GM19025 (cell line): Measurements from ENCODE around the gene SUCNR1.
"Not testable (repeated sequence)": the region's sequence is repeated elsewhere in the genome, so short reads cannot be mapped to it uniquely, and the experiment has no call there.

ENCODE experiments used
- ATAC-seq: cut with Tn5 transposase; IDR thresholded peaks from one replicate; pipeline ENCODE4 v1.9.1; 2021; ENCODE audit warnings: mild to moderate bottlenecking, low read depth, moderate library complexity; ENCODE audit not compliant: unreplicated experiment

Gene SUCNR1

DNA sequence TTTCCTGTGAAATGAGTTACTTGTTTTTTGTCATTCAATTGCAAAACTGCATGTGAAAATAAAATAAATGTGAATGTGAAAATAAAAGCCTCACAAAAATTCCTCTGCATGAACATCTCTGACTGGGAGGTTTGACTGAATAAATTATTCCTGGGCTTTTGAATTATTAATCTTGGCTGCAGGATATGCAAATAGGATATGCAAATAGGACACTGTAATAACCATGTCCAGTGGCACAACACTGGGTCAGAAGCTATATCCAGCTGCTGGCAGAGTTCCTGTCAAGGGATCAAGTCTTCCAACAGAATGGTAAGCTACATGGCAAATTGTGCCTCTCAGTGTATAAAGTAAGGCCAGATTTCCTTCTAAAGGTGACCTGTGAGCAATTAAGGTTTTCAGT is at the start of gene SUCNR1:
Gene SUCNR1, plus strand, starts transcription at position 246 of the 400 bp plus-strand sequence. CDS start 6,250 bp downstream, outside the sequence.
- no peak for ATAC-seq

DNA sequence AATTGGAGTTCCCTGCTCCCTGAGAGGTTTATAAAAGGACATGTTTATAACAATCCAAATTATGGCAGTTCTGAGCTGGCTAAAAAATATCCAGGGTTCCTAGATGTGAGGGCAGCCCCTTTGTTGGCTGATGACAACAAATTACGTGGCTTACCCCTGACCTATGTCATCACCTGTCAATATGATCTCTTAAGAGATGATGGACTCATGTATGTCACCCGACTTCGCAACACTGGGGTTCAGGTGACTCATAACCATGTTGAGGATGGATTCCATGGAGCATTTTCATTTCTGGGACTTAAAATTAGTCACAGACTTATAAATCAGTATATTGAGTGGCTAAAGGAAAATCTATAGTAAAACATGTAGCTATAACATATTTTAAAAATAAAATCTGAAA is 45.6 kb upstream of the SUCNR1 start:
- ATAC-seq, result no peak

DNA sequence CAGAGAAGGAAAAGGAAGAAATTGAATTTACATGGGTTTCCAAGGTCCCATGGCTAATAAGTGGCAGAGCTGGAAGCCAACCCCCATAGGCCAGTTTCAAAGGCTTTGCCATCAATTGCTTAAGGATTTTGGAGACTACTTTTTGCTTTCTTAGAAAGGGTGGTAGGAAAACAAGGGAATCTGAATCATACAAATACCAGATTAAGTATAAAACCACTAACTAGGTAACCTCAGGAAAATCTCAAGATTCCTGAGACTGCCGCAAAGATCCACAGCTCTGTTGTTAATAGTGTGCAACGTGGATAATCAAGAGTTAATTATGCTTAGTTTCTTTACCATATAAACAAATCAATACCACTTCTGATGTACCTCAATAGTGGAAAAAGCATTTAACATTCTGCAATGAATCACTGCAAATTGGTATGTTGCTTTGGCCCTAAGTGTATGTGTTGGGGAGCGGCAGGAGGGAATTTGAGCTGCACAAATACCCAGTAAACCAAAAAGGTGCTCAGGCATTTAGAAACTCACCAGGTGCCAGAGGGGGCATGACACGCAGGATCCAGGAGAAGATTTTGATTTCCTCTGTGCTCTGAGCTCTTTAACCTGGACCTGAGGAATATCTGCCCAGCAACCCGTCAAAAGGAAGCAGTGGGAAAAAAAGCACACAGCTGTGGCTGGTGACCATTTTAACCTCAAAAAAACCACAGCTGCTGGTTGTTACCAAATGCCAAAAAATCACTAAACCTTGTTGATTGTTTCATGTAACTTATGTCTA is 37.5 kb upstream of the SUCNR1 start:
- ATAC-seq, result no peak

DNA sequence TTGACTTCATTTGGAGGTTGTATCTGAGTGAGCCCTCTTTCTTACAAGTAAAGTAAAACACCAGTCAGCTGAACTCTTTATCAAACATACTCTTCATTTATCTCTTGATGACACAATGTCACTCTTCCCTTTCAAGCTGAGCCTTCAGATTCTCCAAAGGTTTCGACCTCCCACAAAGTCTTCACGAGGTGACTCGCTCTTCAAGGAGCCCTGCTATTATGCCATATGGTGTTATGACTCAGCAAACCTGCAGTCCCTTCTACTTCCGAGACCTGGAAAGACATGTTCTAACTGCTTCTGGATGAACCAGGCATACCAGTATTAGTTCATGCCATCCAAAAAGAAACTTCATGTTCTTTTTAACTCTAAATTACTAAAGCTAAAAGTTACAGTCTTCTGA is 36.4 kb upstream of the SUCNR1 start:
- no peak for ATAC-seq

DNA sequence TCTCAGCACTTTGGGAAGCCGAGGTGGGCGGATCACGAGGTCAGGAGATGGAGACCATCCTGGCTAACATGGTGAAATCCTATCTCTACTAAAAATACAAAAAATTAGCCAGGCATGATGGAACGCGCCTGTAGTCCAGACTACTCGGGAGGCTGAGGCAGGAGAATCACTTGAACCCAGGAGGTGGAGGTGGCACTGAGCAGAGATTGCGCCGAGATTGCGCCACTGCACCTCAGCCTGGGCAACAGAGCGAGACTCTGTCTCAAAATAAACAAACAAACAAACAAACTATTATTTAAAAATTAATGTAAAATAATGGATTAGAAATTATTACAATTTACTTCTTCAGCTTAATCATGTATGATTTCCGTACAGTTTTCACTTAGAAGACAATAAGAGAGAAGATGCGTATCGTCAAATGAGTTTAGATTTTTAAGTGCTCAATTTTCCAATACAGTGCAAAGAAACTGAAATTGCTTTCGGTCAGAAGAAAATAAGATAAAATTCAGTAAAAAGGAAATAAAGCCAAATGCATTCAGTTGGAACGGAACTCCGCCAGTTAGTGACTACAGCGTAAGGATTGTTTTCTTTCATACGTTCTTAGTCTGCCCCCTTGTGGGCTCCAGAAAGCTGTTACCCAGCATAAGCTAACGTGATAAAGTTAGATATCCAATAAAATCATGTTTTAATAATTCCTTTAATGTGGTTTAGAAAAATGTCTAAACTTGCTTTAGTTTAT is 34.7 kb upstream of the SUCNR1 start:
- ATAC-seq, result peak; percentile 70

DNA sequence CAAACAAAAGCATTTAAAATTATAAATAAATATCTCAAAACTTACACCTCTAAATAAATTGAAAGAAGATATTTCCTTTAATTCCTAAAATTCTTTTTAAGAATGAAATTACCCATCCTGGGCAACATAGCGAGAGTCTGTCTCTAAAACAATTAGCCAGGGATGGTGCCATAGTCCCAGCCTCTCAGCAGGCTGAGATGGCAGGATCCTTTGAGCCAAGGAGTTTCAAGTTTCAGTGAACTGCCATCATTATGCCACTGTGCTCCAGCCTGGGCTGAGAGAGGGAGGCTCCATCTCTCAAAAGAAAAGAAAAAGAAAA is 34.2 kb upstream of the SUCNR1 start:
- no peak for ATAC-seq

DNA sequence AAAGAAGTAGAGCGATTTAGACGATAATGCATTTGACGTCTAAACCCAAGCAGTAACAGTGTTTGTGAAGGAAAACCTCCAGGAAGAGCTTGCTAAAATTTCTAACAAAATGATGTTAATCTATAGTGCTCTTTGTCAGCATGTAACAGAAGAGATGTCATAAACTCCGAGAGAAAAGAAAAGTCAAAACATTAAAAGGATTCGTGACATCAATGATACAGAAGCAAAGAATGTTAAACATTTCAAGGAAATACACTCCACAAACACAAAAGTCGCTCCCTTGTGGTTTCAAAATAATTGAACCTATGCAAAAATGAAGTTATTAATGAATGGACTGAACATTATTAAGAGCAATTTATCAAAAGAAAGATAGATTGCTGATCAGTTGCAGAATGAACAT is 31.6 kb upstream of the SUCNR1 start:
- no peak for ATAC-seq

DNA sequence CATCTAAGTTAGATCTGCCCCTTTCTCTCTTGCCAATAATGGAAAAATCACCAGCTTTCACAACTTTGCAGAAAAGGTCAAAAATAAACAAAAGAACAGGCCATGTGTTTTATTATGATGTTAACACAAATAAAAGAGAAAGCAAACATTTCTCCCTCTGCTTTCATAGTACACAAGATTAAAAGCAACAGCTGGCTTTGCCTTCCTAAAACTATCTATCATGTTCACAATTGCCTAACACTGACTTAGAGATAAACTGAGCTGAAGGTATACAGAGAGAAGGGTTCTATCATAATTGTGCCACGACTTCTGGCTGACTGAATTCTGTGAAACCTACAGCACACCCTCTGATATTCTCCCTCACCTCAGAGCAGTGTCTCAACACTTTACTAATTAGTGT is 30.2 kb upstream of the SUCNR1 start:
- ATAC-seq, result no peak

GRCh38 chr3:151845306-151845905 is 28.0 kb upstream of the SUCNR1 start:
- ATAC-seq, result no peak

GRCh38 chr3:151850065-151850464 is 23.4 kb upstream of the SUCNR1 start:
- ATAC-seq, result not testable (repeated sequence)

DNA sequence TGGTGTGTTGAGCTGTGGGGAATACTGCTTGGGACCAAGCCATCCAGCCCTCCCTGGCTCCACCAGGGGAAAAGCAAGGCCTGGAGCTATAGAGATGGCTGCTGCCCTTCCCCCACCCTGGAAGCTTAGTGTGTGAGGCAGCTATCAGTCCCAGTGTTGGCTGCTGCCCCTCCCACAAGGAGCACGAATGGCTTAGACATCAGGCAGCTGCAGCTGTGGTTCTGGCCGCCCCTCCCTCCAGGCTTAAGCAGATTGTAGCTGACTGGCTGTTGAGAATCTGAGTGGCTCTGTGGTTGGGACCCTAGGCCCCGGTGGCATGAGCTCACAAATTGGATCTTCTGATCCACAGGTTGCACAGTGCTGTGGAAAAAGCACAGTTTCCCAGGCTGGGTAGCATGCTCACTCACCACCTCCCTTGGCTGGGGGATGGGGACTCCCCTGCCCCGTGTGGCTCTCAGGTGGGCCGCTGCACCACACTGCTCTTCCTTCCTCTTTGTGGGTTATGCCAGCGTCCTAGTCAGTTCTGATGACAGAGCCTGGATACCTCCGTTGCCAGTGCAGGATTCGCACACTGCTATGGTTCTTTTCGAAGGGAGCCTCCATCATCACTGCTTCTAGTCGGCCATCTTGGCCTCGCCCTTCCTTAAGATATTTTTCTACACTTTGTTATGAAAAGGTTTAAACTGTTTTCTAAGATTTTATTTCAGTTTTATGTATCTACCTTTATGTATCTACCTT is 21.2 kb upstream of the SUCNR1 start:
- no peak for ATAC-seq

DNA sequence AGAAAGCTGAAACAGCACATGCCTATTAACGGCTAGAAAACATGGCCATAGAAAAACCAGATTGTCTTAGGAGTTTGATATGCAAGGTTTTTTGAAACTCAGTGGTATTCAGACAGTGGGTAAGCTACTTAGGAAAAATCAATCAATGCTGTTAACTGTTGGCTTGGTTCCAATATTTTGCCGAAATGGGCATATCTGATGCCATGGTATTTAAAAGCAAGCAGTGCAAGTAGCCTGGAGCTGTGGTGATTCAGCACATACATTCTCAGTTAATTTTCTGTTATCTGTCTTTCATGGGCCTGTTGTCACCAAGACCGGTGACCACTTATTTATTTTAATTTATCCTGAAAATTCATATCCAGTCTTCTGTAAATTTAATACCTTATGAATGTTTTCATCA is 17.3 kb upstream of the SUCNR1 start:
- ATAC-seq, result no peak

GRCh38 chr3:151856641-151857040 is 16.8 kb upstream of the SUCNR1 start:
- no peak for ATAC-seq

- no peak for ATAC-seq
Measured at GRCh38 chr3:151859233-151859673, 14.2 kb upstream of the SUCNR1 start.

DNA sequence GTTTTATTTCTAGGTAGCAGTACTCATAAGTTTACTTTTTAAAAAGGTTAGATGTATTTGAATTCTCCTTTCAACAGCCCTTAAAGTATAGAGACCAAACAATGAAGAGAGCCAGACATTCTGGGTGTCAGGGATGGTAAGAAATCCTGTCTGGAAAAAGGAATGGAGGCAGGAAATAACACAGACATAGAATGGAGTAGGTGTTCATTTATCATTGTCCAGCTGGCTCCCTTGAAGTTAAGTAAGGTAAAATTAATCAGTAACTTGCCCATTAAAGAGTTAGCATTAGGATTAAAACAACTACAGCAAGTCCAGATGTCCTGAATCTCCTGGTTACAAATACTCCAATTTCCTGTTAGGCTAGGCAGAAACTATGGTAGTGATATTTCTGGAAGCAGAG is 13.5 kb upstream of the SUCNR1 start:
- ATAC-seq, result no peak

- no peak for ATAC-seq
Measured at GRCh38 chr3:151863611-151864010, 9.8 kb upstream of the SUCNR1 start.

DNA sequence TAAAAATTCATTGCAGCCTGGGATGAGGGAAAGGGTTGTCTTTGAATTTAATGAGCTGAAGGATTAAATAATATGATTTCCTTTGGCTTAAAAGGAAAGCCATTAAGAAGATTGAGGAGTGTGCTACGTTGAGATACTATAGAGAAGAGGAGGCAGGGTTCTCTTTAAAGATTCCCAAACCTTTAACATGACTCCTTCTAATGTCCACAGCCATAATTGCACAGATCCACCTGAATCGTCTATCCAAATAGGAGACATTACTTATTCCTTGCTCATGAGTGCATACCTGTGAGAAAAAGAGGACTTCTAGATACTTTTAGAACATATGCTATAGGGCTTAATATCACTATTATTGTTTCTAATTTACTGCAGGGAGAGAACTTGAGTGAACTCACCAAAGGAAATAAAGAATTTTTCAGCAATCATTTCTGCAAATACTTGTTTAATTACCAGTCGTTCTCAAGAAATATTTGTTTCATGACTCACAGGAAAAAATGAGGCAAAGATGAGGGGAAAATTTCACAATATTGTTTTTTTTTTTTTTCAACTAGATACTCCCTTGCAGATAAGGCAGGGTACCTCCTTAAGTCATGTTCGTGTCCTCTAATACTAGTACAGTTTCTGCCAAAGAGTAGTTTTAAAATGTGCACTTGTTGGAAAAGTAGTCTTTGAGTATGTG is 8.9 kb upstream of the SUCNR1 start:
- ATAC-seq, result no peak

DNA sequence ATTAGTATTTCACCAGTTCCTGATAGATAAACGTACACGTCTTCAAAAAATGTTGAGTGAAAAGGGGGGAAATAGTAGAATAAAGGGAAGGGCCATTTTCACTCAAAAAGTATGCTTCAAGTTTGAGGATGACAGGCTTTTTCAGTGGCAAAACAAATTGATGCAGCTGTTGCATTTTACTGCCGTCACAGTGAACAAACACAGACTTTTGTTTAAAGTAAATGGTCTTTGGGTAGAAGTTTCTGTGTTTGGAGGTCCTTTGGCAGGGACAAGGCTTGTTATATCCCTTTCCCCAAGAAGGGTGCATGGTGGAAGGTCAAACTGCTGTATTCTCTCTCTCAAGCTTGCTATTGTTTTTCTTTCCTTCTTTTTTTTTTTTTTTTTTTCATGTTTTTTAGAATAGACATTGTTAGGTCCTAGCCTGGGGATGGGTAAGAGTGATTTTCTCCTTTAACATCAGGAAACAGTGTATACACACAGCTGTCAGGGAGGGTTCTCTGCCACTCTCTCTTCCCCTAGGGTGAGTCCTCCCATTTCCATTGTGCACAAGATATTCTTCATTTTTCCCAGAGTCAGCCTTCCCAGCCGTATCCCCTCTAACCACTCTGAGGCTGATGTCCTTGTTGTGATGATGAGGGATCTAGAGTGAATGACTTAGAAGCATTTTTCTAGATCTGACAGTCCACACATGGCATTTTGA is 6.6 kb upstream of the SUCNR1 start:
- ATAC-seq, result no peak

DNA sequence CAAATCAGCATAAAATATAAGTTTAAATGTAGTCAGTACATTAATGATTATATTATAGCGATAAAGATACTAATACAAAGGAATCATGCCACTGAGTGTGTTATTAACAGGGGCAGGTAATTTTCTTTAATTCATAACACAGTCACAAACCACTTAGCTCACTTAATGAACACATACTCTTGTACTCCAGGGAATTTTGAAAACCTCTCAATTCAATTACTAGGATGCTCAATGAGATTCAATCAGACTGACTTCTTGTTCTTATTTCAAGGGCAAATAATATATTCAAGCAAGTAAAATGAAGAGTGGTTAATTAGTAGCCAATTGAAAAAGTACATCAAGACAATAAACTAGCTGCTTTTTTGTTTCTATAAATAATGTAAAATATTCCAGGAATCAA is 5.8 kb upstream of the SUCNR1 start:
- ATAC-seq, result no peak

- ATAC-seq, result no peak
Measured at GRCh38 chr3:151869181-151869580, 4.3 kb upstream of the SUCNR1 start.
